Measurements from ENCODE around the gene IL12A. TPM values are rescaled to one million over a fixed set of nuclear protein-coding genes. Genes with fewer than 3 reads are reported as not detected.

The IL12A gene
- total RNA-seq, 1 experiment from 2014 or later, result not detected

DNA sequence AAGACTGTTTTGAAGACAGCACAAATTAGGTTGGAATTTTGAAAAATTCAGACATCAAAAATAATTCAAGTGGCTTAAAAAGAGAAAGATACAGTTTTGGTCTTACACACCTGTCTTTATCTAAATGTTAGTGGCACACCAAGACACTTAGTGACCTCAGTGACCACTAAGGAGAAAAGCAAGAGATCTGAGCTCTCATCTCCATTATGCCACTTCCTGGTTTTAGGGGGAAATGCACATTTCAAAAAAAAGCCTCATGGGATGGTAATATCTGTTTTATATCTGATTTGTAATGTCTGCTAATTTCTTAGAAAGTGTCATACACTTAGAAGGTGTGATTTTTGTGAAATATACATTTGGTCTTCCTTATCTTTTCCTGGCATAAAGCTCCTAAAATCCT is 16.4 kb downstream of the IL12A start:
- intact Hi-C loops (cut with micrococcal nuclease; ENCODE audit: unreplicated experiment) (loop anchor here (5.0 to 10.0 kb wide), 2 partner anchors 390 to 738 kb away; no protein-coding TSS in a partner anchor), in situ Hi-C loops (cut with HindIII; ENCODE audit: low pct_unique_long_range_greater_than_20kb, low sequenced_read_pairs) (no loop called here)
- Histone ChIP-seq H3K27me3 (ENCODE audit: control insufficient read depth, insufficient read depth, low read length) (no peaks in the 10 kb centered on the region), H3K36me3 (ENCODE audit: control insufficient read depth, insufficient read depth, low read length) (no peaks in the 10 kb centered on the region), H3K27ac (ENCODE audit: low read length) (no peak overlapping the region), H3K9me3 (ENCODE audit: control insufficient read depth, insufficient read depth, low read depth, low read length) (no peaks in the 10 kb centered on the region), H3K4me3 (ENCODE audit: low read depth in 2 of 2, low read length in 2 of 2) (no peak overlapping the region), H3K4me1 (ENCODE audit: control insufficient read depth, insufficient read depth, low read length) (no peaks in the 10 kb centered on the region)
- BruUV-seq (replicated peaks), result no TSS peak
- ChIA-PET CTCF (interaction anchor here (4.2 kb wide), 1 partner anchor 120 kb away, joined by 50 read pairs; no protein-coding TSS in a partner anchor), POLR2A (no interaction called here)
- ATAC-seq (no peak), DNase-seq (ENCODE audit: low read depth, low spot score) (no peak)
- TF ChIP-seq POLR2AphosphoS5 (IDR thresholded peaks at IDR 0.05; ENCODE audit: low read depth, low read length), result no peak
- no peak for TF ChIP-seq REST (IDR thresholded peaks at IDR 0.05; ENCODE audit: insufficient read depth in 1 of 2, low read depth in 2 of 2, low read length in 1 of 2)

- in situ Hi-C loops (cut with HindIII; ENCODE audit: low pct_unique_long_range_greater_than_20kb, low sequenced_read_pairs), result no loop called here
- TF ChIP-seq TCF7L2 (IDR thresholded peaks at IDR 0.05; ENCODE audit: low read depth, low read length) (no peak), POLR2AphosphoS5 (IDR thresholded peaks at IDR 0.05; ENCODE audit: low read depth, low read length) (no peak), SIN3A (IDR thresholded peaks at IDR 0.05; ENCODE audit: borderline replicate concordance, insufficient read depth, low read depth, low read length) (no peak), REST (IDR thresholded peaks at IDR 0.05; ENCODE audit: insufficient read depth in 1 of 2, low read depth in 2 of 2, low read length in 1 of 2) (no peak)
- TF ChIP-seq, protein P1, sequence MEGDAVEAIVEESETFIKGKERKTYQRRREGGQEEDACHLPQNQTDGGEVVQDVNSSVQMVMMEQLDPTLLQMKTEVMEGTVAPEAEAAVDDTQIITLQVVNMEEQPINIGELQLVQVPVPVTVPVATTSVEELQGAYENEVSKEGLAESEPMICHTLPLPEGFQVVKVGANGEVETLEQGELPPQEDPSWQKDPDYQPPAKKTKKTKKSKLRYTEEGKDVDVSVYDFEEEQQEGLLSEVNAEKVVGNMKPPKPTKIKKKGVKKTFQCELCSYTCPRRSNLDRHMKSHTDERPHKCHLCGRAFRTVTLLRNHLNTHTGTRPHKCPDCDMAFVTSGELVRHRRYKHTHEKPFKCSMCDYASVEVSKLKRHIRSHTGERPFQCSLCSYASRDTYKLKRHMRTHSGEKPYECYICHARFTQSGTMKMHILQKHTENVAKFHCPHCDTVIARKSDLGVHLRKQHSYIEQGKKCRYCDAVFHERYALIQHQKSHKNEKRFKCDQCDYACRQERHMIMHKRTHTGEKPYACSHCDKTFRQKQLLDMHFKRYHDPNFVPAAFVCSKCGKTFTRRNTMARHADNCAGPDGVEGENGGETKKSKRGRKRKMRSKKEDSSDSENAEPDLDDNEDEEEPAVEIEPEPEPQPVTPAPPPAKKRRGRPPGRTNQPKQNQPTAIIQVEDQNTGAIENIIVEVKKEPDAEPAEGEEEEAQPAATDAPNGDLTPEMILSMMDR (IDR thresholded peaks at IDR 0.05), result peak; percentile 94
- no peaks in the 10 kb centered on the region for H3K36me3 ChIP-seq (ENCODE audit: control insufficient read depth, insufficient read depth, low read length)
- intact Hi-C loops (cut with micrococcal nuclease; ENCODE audit: unreplicated experiment), result loop anchor here (1.0 to 10.0 kb wide), 4 partner anchors 121 to 739 kb away; no protein-coding TSS in a partner anchor
- H3K4me1 ChIP-seq (ENCODE audit: control insufficient read depth, insufficient read depth, low read length), result no peaks in the 10 kb centered on the region
- ATAC-seq (peak; percentile 93), DNase-seq (ENCODE audit: low read depth, low spot score) (peak; percentile 55)
- H3K4me3 ChIP-seq (ENCODE audit: low read depth in 2 of 2, low read length in 2 of 2), result no peak overlapping the region
- POLR2A ChIA-PET, result interaction anchor here (0.7 kb wide), 1 partner anchor 60 kb away, joined by 5 read pairs; no protein-coding TSS in a partner anchor
- no peaks in the 10 kb centered on the region for H3K27me3 ChIP-seq (ENCODE audit: control insufficient read depth, insufficient read depth, low read length)
- BruUV-seq (replicated peaks), result no TSS peak
- CTCF ChIA-PET, result interaction anchor here (0.7 to 4.2 kb wide), 8 partner anchors 9 to 531 kb away, joined by 3 to 50 read pairs (median 6); partner anchors contain the start of gene IL12A
- no peaks in the 10 kb centered on the region for H3K9me3 ChIP-seq (ENCODE audit: control insufficient read depth, insufficient read depth, low read depth, low read length)
- H3K27ac ChIP-seq (ENCODE audit: low read length), result no peak overlapping the region
Measured at GRCh38 chr3:160006282-160007163, 17.9 kb downstream of the IL12A start.

Data from Panc1 (cell line).